ENCODE data around the gene CHRNA4. TPM values are rescaled to one million over a fixed set of nuclear protein-coding genes. Genes with fewer than 3 reads are reported as not detected.

Gene CHRNA4
- total and polyA plus RNA-seq, 7 donors: 0.01 to 0.41 (median 0.24) TPM; not detected in 4

DNA sequence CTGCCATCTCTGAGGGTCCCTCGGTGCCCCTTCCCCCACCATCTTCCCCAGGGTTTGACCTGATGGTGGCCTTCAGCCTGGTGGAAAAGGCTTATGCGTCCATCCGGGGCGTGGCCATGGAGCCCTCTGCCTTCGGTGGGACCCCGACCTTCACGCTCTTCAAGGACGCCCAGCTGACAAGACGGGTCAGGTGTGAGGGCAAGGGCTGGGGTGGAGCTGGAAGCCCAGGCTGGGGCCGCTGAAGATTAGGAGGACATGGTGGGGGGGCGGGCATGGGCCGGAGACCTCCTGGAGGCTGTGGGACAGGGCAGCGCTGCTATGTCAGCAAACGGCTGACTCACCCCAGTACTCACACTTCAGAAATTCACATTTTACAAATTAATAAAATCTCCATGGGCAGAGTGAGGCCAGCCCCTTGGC is 44.6 kb downstream of the CHRNA4 start:
- Histone ChIP-seq H3K27me3 (ENCODE audit: insufficient read depth in 3 of 3, low read length in 2 of 3) (peaks cover 0 to 45% (median 3%) of the 10 kb centered on the region in 3 donors), H3K27ac (no peak overlapping the region), H3K36me3 (ENCODE audit: insufficient read depth in 1 of 2, low read depth in 1 of 2) (no peaks in the 10 kb centered on the region), H3K9me3 (no peaks in the 10 kb centered on the region), H3K4me1 (no peaks in the 10 kb centered on the region), H3K4me3 (no peak overlapping the region)
- WGBS, 3 donors: 64 to 69% (median 67%) methylated on average over 13 to 14 of the region's 14 CpGs
- TF ChIP-seq, protein P1, sequence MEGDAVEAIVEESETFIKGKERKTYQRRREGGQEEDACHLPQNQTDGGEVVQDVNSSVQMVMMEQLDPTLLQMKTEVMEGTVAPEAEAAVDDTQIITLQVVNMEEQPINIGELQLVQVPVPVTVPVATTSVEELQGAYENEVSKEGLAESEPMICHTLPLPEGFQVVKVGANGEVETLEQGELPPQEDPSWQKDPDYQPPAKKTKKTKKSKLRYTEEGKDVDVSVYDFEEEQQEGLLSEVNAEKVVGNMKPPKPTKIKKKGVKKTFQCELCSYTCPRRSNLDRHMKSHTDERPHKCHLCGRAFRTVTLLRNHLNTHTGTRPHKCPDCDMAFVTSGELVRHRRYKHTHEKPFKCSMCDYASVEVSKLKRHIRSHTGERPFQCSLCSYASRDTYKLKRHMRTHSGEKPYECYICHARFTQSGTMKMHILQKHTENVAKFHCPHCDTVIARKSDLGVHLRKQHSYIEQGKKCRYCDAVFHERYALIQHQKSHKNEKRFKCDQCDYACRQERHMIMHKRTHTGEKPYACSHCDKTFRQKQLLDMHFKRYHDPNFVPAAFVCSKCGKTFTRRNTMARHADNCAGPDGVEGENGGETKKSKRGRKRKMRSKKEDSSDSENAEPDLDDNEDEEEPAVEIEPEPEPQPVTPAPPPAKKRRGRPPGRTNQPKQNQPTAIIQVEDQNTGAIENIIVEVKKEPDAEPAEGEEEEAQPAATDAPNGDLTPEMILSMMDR (IDR thresholded peaks at IDR 0.05): no peak
- DNase-seq (peak; percentile 8 to 17), ATAC-seq (no peak)
- intact Hi-C loops (cut with DNase I): no loop called here

DNA sequence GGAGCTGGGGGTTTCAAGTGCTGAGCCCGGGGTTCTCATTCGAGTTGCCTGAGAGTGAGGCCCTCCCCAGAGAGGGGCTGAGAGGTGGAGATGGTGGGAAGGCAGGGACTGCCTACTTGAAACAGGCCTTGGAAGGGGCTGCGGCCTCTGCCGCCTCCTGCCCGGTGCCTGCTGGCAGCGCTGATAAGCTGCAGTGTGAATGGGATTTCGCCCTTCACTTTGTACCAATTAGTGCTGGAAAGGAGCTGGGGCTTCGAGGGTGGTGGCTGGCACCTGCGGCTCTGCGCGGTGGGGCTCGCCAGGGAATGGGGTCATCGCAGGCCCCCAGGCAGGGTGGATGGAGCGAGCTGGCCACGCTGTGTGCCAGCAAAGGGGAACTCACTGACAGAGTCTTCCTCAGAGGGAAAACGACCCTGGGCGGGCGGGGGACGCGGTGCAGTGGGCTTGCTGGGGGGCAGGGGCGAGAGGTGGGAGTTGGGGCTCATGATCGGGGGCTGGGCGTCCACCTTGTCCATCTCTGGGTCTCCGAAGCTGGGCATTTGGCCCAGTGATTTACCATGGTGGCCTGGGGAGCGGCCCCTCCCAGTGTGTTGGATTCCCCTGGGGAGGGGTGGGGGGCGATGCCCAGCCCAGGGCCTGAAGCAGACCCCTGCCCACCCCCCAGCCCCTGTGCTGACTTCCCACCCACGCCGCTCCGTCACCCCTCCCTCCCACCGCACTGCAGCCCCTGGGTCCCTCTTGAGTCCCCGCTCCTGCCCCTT is 45.2 kb downstream of the CHRNA4 start:
- Histone ChIP-seq H3K36me3 (ENCODE audit: insufficient read depth in 1 of 2, low read depth in 1 of 2) (no peaks in the 10 kb centered on the region), H3K9me3 (no peaks in the 10 kb centered on the region), H3K27ac (no peak overlapping the region), H3K4me1 (no peaks in the 10 kb centered on the region), H3K27me3 (ENCODE audit: insufficient read depth in 3 of 3, low read length in 2 of 3) (peaks cover 0 to 39% (median 3%) of the 10 kb centered on the region in 3 donors), H3K4me3 (no peak overlapping the region)
- intact Hi-C loops (cut with DNase I): no loop called here
- DNase-seq (peak; percentile 11 to 30), ATAC-seq (no peak)
- 58 to 65% (median 58%) methylated on average over 24 to 31 of the region's 31 CpGs for WGBS, 3 donors
- TF ChIP-seq, protein P1 (IDR thresholded peaks at IDR 0.05): no peak

DNA sequence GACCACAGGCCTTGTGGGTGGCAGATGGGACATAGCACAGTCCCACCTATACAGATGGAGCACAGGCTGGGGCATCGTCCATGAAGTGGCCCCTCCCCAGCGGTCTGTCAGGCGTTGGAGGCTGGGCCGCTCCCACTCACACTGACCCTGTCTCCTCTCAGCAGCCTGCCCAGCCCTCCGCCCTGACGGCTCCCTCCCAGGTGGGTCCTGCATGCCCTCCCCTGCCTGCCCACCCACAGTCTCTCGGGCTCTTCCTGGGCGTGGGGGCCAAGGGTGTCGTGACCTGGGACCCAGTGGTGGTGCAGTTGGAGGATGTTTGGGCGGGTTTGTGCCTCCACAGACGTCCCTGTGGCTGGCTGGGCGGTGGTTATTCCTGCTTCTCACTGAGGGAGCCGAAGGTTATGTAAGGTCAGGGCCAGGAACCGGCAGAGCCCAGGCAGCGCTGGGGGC is 45.9 kb downstream of the CHRNA4 start:
- H3K4me1 ChIP-seq: no peaks in the 10 kb centered on the region
- TF ChIP-seq, protein P1 (IDR thresholded peaks at IDR 0.05): no peak
- no peak overlapping the region for H3K4me3 ChIP-seq
- 47 to 56% (median 51%) methylated on average over 14 to 15 of the region's 15 CpGs for WGBS, 3 donors
- intact Hi-C loops (cut with DNase I): no loop called here
- H3K36me3 ChIP-seq (ENCODE audit: insufficient read depth in 1 of 2, low read depth in 1 of 2): no peaks in the 10 kb centered on the region
- no peaks in the 10 kb centered on the region for H3K9me3 ChIP-seq
- peak; percentile 11 to 39 for DNase-seq
- ATAC-seq: no peak
- peaks cover 0 to 33% (median 3%) of the 10 kb centered on the region in 3 donors for H3K27me3 ChIP-seq (ENCODE audit: insufficient read depth in 3 of 3, low read length in 2 of 3)
- no peak overlapping the region for H3K27ac ChIP-seq

DNA sequence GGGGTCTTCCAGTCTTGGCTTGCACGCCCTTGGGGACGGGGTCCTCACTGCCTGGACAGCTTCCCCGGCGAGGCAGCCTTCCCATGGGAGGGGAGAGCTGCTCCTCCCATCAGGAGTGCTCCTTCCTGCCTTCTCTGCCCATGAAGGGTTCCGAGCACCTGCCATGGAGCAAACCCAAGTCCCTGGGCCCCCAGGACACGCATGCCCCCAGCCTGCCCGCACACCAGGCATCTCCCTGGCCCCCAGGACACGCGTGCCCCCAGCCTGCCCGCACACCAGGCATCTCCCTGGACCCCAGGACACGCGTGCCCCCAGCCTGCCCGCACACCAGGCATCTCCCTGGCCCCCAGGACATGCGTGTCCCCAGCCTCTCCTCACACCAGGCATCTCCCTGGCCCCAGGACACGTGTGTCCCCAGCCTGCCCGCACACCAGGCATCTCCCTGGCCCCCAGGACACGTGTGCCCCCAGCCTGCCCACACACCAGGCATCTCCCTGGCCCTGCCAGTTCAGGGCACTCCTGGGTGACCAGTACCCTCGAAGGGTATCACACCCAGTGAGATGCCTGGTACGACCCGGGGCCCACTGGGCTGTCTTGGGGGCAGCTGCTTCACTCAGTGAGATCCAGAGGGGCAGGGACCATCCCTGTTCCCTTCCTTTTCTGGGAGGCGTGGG is 46.4 kb downstream of the CHRNA4 start:
- Histone ChIP-seq H3K4me1 (no peaks in the 10 kb centered on the region), H3K27me3 (ENCODE audit: insufficient read depth in 3 of 3, low read length in 2 of 3) (peaks cover 0 to 31% (median 4%) of the 10 kb centered on the region in 3 donors), H3K4me3 (no peak overlapping the region), H3K27ac (no peak overlapping the region), H3K36me3 (ENCODE audit: insufficient read depth in 1 of 2, low read depth in 1 of 2) (no peaks in the 10 kb centered on the region), H3K9me3 (no peaks in the 10 kb centered on the region)
- intact Hi-C loops (cut with DNase I): no loop called here
- TF ChIP-seq, protein P1 (IDR thresholded peaks at IDR 0.05): no peak
- ATAC-seq (no peak), DNase-seq (peak; percentile 7 to 48)
- WGBS, 3 donors: 83 to 88% (median 87%) methylated on average over 21 of the region's 21 CpGs

Data from psoas muscle (tissue), 8 donors.